ENCODE measurements around the gene PSME2.
A peak's percentile ranks its signal among the peaks of the same experiment; 100 is the strongest.

Gene PSME2

DNA sequence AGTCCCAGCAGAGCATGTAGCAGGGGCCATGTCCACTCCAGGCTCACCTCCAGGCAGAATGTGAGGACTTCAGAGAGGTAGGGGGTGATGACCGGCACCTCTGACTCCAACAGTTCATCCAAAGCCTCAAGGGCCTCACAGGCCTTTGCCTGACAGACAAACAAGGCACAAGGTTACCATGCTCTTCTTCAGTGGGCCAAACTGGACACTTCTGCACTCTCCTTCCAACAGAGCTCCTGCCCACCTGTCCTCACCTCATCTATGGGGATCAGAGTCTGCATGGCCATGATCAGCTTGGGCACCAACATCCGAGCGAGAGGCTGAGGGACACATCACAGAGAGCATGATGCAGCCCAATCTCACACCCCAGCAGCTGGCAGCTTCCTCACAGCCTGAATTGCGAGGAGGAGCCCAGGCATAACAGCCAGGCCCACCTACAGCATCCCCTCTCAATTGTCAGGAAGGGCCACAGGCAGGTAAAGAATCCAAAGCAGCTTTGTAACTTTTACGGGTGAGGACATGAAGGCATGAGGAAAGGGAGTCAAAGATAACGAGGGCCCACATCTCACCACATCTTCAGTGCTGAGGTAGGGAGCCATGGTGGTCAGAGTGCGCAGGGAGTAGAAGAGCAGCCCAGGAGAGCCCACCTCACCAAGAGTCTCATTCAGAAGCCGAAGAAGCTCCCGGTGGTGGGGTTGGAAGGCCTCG, 40.6 kb upstream of the PSME2 start:
- Mint-ChIP-seq H3K4me1 (peaks cover 29% of the 10 kb centered on the region), H3K27ac (no peak overlapping the region), H3K27me3 (ENCODE audit: low read depth) (no peaks in the 10 kb centered on the region), H3K9me3 (no peaks in the 10 kb centered on the region), H3K36me3 (ENCODE audit: low read depth) (peaks cover 28% of the 10 kb centered on the region), H3K4me3 (peak overlapping the region; percentile 93 to 95 (median 94))
- TF ChIP-seq CTCF (IDR thresholded peaks at IDR 0.05; ENCODE audit: unreplicated experiment in 3 of 3), result no peak

DNA sequence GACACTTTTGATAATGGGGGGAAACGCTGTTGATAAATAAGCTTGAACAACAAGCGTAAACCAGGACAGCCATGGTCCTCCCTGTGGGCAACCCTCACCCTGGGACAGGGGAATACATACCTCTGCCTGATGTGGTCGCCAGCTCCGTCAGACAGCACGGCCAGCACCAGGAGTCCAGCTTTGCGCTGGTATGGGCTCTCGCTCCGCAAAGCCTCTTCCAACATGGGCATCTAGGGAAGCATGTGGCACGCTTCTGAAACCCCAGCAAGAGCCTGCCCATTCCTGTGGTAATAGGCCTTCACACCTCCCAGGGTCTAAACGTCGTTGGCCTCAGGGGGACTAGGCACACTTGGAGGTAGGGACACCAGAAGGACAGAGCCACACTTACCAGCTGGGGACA, 39.3 kb upstream of the PSME2 start:
- peaks cover 29% of the 10 kb centered on the region for H3K36me3 Mint-ChIP-seq (ENCODE audit: low read depth)
- H3K4me1 Mint-ChIP-seq, result peaks cover 29% of the 10 kb centered on the region
- no peak for TF ChIP-seq CTCF (IDR thresholded peaks at IDR 0.05; ENCODE audit: unreplicated experiment in 3 of 3)
- H3K27me3 Mint-ChIP-seq (ENCODE audit: low read depth), result no peaks in the 10 kb centered on the region
- no peaks in the 10 kb centered on the region for H3K9me3 Mint-ChIP-seq
- H3K27ac Mint-ChIP-seq, result no peak overlapping the region
- peak overlapping the region in 2 of 3 experiments; percentile 47 to 55 for H3K4me3 Mint-ChIP-seq

GRCh38 chr14:24185026-24185425, 38.6 kb upstream of the PSME2 start:
- peak overlapping the region in 2 of 3 experiments; percentile 24 to 46 for H3K4me3 Mint-ChIP-seq
- H3K4me1 Mint-ChIP-seq, result peaks cover 27% of the 10 kb centered on the region
- no peak overlapping the region for H3K27ac Mint-ChIP-seq
- H3K9me3 Mint-ChIP-seq, result no peaks in the 10 kb centered on the region
- H3K36me3 Mint-ChIP-seq (ENCODE audit: low read depth), result peaks cover 31% of the 10 kb centered on the region
- H3K27me3 Mint-ChIP-seq (ENCODE audit: low read depth), result no peaks in the 10 kb centered on the region
- no peak for TF ChIP-seq CTCF (IDR thresholded peaks at IDR 0.05; ENCODE audit: unreplicated experiment in 3 of 3)

DNA sequence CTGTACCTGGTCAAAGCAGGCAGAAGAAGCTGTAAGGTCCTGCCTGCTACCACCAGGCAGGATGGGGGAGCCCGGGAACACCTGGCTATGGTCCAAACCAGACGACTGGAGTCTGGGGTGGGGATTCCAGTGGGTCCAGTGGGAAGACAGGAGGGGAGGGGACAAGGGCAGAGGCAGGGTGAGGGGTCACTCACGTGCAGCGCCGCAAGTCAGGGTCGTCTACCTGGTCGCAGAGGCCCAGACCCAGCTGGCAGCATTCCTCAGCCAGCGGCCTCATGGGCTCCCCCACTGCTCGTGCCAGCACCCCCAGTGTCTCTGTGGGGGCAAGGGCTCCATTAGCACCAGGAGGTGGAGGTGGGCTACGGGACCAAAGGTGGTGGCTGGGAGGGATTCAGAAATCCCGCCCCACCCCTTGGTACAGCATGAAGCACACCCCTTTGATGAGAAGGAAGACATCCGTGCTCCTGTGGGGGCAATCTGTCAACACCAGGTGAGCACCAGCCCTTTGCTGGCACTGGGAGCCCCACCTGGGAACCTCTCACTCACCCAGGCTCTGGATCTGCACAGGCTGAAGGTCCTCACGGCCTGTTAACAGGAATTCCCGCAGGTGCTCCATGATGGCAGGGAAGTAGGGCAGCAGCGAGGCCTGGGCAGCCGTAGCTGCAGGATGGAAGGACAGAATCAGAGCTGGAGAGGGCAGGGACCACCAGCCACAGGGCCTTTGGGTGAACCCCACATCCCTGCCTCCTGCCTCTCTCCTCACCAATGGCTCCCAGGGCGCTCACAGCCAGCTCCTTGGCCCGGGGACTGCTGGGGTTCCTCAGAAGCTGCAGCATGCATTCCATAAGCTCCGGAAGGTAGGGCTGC, 37.9 kb upstream of the PSME2 start:
- Mint-ChIP-seq H3K27me3 (ENCODE audit: low read depth) (no peaks in the 10 kb centered on the region), H3K4me1 (peaks cover 27% of the 10 kb centered on the region), H3K36me3 (ENCODE audit: low read depth) (peaks cover 34% of the 10 kb centered on the region), H3K4me3 (peak overlapping the region in 1 of 3 experiments; percentile 40), H3K27ac (no peak overlapping the region), H3K9me3 (no peaks in the 10 kb centered on the region)
- no peak for TF ChIP-seq CTCF (IDR thresholded peaks at IDR 0.05; ENCODE audit: unreplicated experiment in 3 of 3)

DNA sequence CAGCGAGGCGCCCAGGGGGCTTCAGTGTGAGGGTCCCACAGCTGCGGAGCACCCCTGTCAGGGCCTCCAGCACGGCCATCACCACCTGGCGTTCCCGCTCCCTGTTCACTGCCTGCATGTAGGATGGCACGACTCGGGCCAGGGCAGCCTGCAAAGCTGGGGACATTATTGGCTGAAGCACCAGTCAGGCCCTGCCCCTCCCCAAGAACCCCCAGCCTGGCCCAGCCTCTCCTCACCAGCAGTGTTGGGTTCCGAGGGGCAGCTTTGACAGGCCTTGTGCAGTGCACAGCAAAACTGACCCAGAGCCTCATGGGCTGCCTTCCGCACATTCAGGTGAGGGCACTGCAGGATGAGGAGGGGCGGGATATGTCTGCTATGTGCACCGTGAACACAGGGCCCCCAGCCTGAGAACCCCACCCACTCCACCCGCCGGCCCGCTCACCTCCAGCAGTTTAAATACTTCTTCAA, 36.6 kb upstream of the PSME2 start:
- no peaks in the 10 kb centered on the region for H3K9me3 Mint-ChIP-seq
- H3K36me3 Mint-ChIP-seq (ENCODE audit: low read depth), result peaks cover 35% of the 10 kb centered on the region
- peaks cover 21% of the 10 kb centered on the region for H3K4me1 Mint-ChIP-seq
- no peak overlapping the region for H3K4me3 Mint-ChIP-seq
- no peaks in the 10 kb centered on the region for H3K27me3 Mint-ChIP-seq (ENCODE audit: low read depth)
- H3K27ac Mint-ChIP-seq, result no peak overlapping the region
- TF ChIP-seq CTCF (IDR thresholded peaks at IDR 0.05; ENCODE audit: unreplicated experiment in 3 of 3), result no peak
